Measurements from ENCODE around the gene UBA52.

GRCh38 chr19:18551631-18552030 lies 20.0 kb upstream of the UBA52 start:
- no peak for TF ChIP-seq CTCF (IDR thresholded peaks at IDR 0.05; ENCODE audit: insufficient read depth, low read length)
- TF ChIP-seq, protein P1, sequence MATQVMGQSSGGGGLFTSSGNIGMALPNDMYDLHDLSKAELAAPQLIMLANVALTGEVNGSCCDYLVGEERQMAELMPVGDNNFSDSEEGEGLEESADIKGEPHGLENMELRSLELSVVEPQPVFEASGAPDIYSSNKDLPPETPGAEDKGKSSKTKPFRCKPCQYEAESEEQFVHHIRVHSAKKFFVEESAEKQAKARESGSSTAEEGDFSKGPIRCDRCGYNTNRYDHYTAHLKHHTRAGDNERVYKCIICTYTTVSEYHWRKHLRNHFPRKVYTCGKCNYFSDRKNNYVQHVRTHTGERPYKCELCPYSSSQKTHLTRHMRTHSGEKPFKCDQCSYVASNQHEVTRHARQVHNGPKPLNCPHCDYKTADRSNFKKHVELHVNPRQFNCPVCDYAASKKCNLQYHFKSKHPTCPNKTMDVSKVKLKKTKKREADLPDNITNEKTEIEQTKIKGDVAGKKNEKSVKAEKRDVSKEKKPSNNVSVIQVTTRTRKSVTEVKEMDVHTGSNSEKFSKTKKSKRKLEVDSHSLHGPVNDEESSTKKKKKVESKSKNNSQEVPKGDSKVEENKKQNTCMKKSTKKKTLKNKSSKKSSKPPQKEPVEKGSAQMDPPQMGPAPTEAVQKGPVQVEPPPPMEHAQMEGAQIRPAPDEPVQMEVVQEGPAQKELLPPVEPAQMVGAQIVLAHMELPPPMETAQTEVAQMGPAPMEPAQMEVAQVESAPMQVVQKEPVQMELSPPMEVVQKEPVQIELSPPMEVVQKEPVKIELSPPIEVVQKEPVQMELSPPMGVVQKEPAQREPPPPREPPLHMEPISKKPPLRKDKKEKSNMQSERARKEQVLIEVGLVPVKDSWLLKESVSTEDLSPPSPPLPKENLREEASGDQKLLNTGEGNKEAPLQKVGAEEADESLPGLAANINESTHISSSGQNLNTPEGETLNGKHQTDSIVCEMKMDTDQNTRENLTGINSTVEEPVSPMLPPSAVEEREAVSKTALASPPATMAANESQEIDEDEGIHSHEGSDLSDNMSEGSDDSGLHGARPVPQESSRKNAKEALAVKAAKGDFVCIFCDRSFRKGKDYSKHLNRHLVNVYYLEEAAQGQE (IDR thresholded peaks at IDR 0.05; ENCODE audit: insufficient replicate concordance, low read depth): no peak
- no peak for TF ChIP-seq POLR2AphosphoS5 (IDR thresholded peaks at IDR 0.05; ENCODE audit: low read depth)

All from HL-60 (cell line).